Peyer's patch (tissue), 4 donors: ENCODE measurements around the gene CTNNBL1.

Experiments
- POLR2A ChIP-seq, 2 donors: fragments of 450-650 bp; IDR thresholded peaks; one replicate each; pipeline ENCODE4 v1.5.1; 2017; ENCODE audit warnings: antibody characterized with exemption in 2 of 2, mild to moderate bottlenecking in 2 of 2, moderate library complexity in 2 of 2
- TF ChIP-seq, protein P1 (sequence below), 6 experiments: fragments of 450-650 bp in 4 of 6; fragments of 200-600 bp in 2 of 6; sonication (generic) in 1 of 6; IDR thresholded peaks; one replicate each; pipeline ENCODE4 v1.5.1; 2017 to 2019; ENCODE audit warnings: antibody characterized with exemption in 6 of 6, mild to moderate bottlenecking in 3 of 6, moderate library complexity in 1 of 6

GRCh38 chr20:37904008-37904642 lies 210.3 kb downstream of the CTNNBL1 start:
- TF ChIP-seq, protein P1, sequence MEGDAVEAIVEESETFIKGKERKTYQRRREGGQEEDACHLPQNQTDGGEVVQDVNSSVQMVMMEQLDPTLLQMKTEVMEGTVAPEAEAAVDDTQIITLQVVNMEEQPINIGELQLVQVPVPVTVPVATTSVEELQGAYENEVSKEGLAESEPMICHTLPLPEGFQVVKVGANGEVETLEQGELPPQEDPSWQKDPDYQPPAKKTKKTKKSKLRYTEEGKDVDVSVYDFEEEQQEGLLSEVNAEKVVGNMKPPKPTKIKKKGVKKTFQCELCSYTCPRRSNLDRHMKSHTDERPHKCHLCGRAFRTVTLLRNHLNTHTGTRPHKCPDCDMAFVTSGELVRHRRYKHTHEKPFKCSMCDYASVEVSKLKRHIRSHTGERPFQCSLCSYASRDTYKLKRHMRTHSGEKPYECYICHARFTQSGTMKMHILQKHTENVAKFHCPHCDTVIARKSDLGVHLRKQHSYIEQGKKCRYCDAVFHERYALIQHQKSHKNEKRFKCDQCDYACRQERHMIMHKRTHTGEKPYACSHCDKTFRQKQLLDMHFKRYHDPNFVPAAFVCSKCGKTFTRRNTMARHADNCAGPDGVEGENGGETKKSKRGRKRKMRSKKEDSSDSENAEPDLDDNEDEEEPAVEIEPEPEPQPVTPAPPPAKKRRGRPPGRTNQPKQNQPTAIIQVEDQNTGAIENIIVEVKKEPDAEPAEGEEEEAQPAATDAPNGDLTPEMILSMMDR (IDR thresholded peaks at IDR 0.05): no peak
- TF ChIP-seq POLR2A (IDR thresholded peaks at IDR 0.05): no peak
